Natural killer cell (primary cell): ENCODE data around the gene HTRA2. TPM values are rescaled to one million over a fixed set of nuclear protein-coding genes. Genes with fewer than 3 reads are reported as not detected.

Experiments
- ATAC-seq, 3 donors: fragments of 150-1000 bp in 2 of 3; fragments of 200-7000 bp in 1 of 3; cut with Tn5 transposase; 1 replicate in 1 of 3; 2 replicates in 2 of 3; pipeline ENCODE4 v1.10.0; 2021; ENCODE audit warnings: mild to moderate bottlenecking in 2 of 3, moderate library complexity in 2 of 3
- DNase-seq, 2 donors: peaks; one replicate each; pipeline versions ENCODE4 v3.0.0 to v3.0.0-alpha.2; 2013 to 2021; ENCODE audit warnings: mixed read lengths in 1 of 2
- H3K27ac ChIP-seq: one replicate; pipeline ENCODE4 v1.5.1; 2013; ENCODE audit warnings: mild to moderate bottlenecking, low read length
- H3K27me3 ChIP-seq: one replicate; pipeline ENCODE4 v1.6.1; 2013; ENCODE audit warnings: low read length; ENCODE audit not compliant: control insufficient read depth, insufficient read depth
- H3K36me3 ChIP-seq: one replicate; pipeline ENCODE4 v1.6.1; 2013; ENCODE audit warnings: low read length; ENCODE audit not compliant: control insufficient read depth, insufficient read depth
- H3K4me1 ChIP-seq: one replicate; pipeline ENCODE4 v1.6.1; 2013; ENCODE audit warnings: low read length; ENCODE audit not compliant: control insufficient read depth, insufficient read depth
- H3K4me3 ChIP-seq: one replicate; pipeline ENCODE4 v1.5.1; 2013; ENCODE audit warnings: low read length
- H3K9me3 ChIP-seq: one replicate; pipeline ENCODE4 v1.6.1; 2013; ENCODE audit warnings: low read length; ENCODE audit not compliant: control insufficient read depth, insufficient read depth
- H3K27ac Mint-ChIP-seq, 2 donors: one replicate each; pipeline ENCODE4 v1.8.0; 2022; ENCODE audit warnings: mild to moderate bottlenecking in 2 of 2, mixed read lengths in 2 of 2, moderate library complexity in 1 of 2
- H3K27me3 Mint-ChIP-seq, 2 donors: one replicate each; pipeline ENCODE4 v1.8.0; 2022; ENCODE audit warnings: low read depth in 2 of 2, mixed read lengths in 2 of 2
- H3K36me3 Mint-ChIP-seq: one replicate; pipeline ENCODE4 v1.8.0; 2022; ENCODE audit warnings: mixed read lengths
- H3K4me1 Mint-ChIP-seq, 2 donors: one replicate each; pipeline ENCODE4 v1.8.0; 2022; ENCODE audit warnings: mixed read lengths in 2 of 2
- H3K4me3 Mint-ChIP-seq: one replicate; pipeline ENCODE4 v1.8.0; 2022; ENCODE audit warnings: mild to moderate bottlenecking, moderate library complexity, mixed read lengths
- H3K9me3 Mint-ChIP-seq, 2 donors: one replicate each; pipeline ENCODE4 v1.8.0; 2022; ENCODE audit warnings: mixed read lengths in 2 of 2
- WGBS: methylation state at CpG from one replicate; pipeline ENCODE4 v1.1.7; 2013; ENCODE audit warnings: missing lambda C conversion rate; ENCODE audit not compliant: insufficient coverage; 5-methylcytosine and 5-hydroxymethylcytosine counted together
- intact Hi-C: fragments of 100-400 bp; cut with micrococcal nuclease; formaldehyde crosslinking; loops from one replicate; pipeline ENCODE4 v1.14.2; 2022
- total RNA-seq, 4 donors: library from RNA; stranded (reverse); fragments of 120-200 nt in 1 of 4; gene quantifications; one replicate each; pipeline versions ENCODE4 v1.2.3 to v1.2.4, GENCODE V29; 2013 to 2022
- TF ChIP-seq, protein P1 (sequence below): fragments of 200-600 bp; IDR thresholded peaks from one replicate; pipeline ENCODE4 v1.8.0; 2022; ENCODE audit warnings: antibody characterized with exemption

HTRA2 gene
- total RNA-seq, 3 donors from 2014 or later (not counting 1 experiment from before 2014, with no cell fraction given), result 32.1 to 47.6 (median 45.2) TPM

DNA sequence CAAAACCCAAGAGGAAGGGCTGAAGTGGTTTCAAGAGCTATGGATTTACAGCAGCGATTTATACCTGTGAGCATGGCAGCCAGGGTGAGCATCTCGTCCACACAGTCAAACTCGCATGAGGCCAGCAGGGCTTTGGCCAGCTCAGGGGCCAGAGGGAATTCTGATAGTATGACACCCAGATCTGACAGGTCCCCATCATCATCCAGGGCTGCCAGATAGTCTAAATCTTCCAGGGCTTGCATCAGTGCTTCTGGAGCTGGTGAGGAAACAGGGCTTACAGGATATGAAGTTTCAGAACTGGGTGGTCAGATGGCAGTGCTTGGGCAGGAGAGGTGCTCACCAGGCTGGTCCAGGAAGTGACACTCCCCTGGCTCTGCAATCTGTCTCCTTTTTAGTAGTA is 7.2 kb upstream of the HTRA2 start:
- DNase-seq, result no peak
- ATAC-seq, result no peak
- peaks cover 0 to 8% of the 10 kb centered on the region in 2 donors for H3K4me1 Mint-ChIP-seq
- H3K9me3 ChIP-seq, result no peaks in the 10 kb centered on the region
- WGBS, result 81% methylated on average over 3 of the region's 3 CpGs
- H3K4me1 ChIP-seq, result no peaks in the 10 kb centered on the region
- H3K4me3 Mint-ChIP-seq, result no peak overlapping the region
- peaks cover 17% of the 10 kb centered on the region for H3K27me3 ChIP-seq
- TF ChIP-seq, protein P1, sequence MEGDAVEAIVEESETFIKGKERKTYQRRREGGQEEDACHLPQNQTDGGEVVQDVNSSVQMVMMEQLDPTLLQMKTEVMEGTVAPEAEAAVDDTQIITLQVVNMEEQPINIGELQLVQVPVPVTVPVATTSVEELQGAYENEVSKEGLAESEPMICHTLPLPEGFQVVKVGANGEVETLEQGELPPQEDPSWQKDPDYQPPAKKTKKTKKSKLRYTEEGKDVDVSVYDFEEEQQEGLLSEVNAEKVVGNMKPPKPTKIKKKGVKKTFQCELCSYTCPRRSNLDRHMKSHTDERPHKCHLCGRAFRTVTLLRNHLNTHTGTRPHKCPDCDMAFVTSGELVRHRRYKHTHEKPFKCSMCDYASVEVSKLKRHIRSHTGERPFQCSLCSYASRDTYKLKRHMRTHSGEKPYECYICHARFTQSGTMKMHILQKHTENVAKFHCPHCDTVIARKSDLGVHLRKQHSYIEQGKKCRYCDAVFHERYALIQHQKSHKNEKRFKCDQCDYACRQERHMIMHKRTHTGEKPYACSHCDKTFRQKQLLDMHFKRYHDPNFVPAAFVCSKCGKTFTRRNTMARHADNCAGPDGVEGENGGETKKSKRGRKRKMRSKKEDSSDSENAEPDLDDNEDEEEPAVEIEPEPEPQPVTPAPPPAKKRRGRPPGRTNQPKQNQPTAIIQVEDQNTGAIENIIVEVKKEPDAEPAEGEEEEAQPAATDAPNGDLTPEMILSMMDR, result no peak
- H3K36me3 Mint-ChIP-seq, result peaks cover 10% of the 10 kb centered on the region
- H3K4me3 ChIP-seq, result no peak overlapping the region
- peaks cover 20% of the 10 kb centered on the region for H3K36me3 ChIP-seq
- no peak overlapping the region for H3K27ac ChIP-seq
- peaks cover 28 to 33% of the 10 kb centered on the region in 2 donors for H3K27me3 Mint-ChIP-seq
- intact Hi-C loops, result no loop called here
- H3K9me3 Mint-ChIP-seq, result no peaks in the 10 kb centered on the region
- no peak overlapping the region for H3K27ac Mint-ChIP-seq

- 95% methylated on average over 8 of the region's 9 CpGs for WGBS
- Mint-ChIP-seq H3K4me3 (no peak overlapping the region), H3K27me3 (peaks cover 13 to 18% of the 10 kb centered on the region in 2 donors), H3K36me3 (peaks cover 10% of the 10 kb centered on the region), H3K27ac (no peak overlapping the region), H3K9me3 (no peaks in the 10 kb centered on the region), H3K4me1 (peaks cover 12 to 16% of the 10 kb centered on the region in 2 donors)
- H3K9me3 ChIP-seq, result no peaks in the 10 kb centered on the region
- H3K27me3 ChIP-seq, result peaks cover 4% of the 10 kb centered on the region
- H3K4me3 ChIP-seq, result no peak overlapping the region
- ATAC-seq, result no peak
- H3K27ac ChIP-seq, result no peak overlapping the region
- H3K36me3 ChIP-seq, result peaks cover 27% of the 10 kb centered on the region
- DNase-seq, result no peak
- TF ChIP-seq, protein P1, result no peak
- H3K4me1 ChIP-seq, result peaks cover 13% of the 10 kb centered on the region
- intact Hi-C loops, result no loop called here
Observed at GRCh38 chr2:74524005-74524404, 5.7 kb upstream of the HTRA2 start.

DNA sequence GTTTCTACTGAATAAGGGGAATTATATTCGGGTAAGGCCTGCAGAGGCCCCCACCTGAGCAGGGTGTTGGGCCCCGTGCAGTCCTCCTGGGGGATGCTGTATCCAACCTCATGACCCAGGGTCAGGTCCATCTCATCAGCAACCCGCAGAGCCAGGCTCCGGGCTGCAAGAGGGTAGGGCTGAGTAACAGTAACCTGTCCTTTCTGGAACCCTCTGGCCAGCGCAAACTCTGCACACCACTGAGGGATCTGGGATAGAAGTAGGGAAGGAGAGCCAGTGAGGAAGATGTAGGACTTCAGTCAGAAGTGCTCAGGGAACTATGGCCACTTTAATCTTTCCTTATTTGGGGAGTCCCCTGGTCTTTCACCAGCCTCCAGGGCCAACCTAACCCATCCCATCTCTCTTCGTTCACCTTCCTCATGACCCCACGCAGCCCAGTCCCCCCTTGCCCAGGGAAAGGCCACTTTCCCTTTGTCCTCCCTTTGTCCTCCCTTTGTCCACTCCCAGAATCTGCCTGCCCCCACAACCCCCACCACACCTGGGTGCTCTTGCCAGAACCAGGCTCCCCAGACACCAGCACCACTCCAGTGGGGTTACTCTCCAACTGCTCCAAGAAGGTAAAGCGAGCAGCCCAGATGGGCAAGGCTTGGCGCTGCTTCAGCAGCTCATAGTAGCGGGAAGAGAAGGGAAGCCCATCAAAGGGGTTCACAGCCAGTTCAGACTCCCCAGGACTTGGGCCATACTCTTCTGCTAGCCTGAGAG is 4.6 kb upstream of the HTRA2 start:
- WGBS, result 95% methylated on average over 10 of the region's 10 CpGs
- Histone ChIP-seq H3K27me3 (peaks cover 3% of the 10 kb centered on the region), H3K4me1 (peaks cover 15% of the 10 kb centered on the region), H3K27ac (no peak overlapping the region), H3K36me3 (peaks cover 27% of the 10 kb centered on the region), H3K4me3 (no peak overlapping the region), H3K9me3 (no peaks in the 10 kb centered on the region)
- ATAC-seq (no peak), DNase-seq (no peak)
- no peaks in the 10 kb centered on the region for H3K9me3 Mint-ChIP-seq
- TF ChIP-seq, protein P1, result no peak
- H3K27ac Mint-ChIP-seq, result no peak overlapping the region
- peaks cover 4 to 7% of the 10 kb centered on the region in 2 donors for H3K27me3 Mint-ChIP-seq
- peaks cover 10% of the 10 kb centered on the region for H3K36me3 Mint-ChIP-seq
- intact Hi-C loops, result no loop called here
- peaks cover 15 to 21% of the 10 kb centered on the region in 2 donors for H3K4me1 Mint-ChIP-seq
- H3K4me3 Mint-ChIP-seq, result no peak overlapping the region
